ENCODE results near the gene FOXK1. TPM values are rescaled to one million over a fixed set of nuclear protein-coding genes. Genes with fewer than 3 reads are reported as not detected.
"Not testable (repeated sequence)": the region's sequence is repeated elsewhere in the genome, so short reads cannot be mapped to it uniquely, and the experiment has no call there.

FOXK1 gene
- total and polyA plus RNA-seq, 9 of the 15 experiments (the other 6 are each of a cell fraction or from before 2014, with no cell fraction given) = 0.32 to 45.5 (median 8.1) TPM

DNA sequence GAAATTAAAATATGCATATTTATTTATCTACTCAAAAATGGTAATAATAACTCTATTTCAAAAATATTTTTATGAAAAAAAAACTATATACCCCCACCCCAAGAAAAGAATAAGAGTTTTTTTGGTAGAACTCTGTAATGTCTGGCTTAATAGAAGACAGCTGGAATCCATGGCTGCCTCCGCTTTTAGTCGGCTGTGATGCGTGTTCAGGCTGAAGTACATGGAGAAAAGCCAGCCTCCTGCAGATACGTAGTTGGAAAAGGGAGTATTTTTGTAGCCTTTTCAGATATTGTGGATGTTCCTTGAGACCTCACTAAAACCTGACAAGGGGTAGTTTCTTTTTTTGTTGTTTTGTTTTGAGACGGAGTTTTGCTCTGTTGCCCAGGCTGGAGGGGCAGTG lies 10.0 kb downstream of the FOXK1 start (continued):
- TF ChIP-seq, protein P1, sequence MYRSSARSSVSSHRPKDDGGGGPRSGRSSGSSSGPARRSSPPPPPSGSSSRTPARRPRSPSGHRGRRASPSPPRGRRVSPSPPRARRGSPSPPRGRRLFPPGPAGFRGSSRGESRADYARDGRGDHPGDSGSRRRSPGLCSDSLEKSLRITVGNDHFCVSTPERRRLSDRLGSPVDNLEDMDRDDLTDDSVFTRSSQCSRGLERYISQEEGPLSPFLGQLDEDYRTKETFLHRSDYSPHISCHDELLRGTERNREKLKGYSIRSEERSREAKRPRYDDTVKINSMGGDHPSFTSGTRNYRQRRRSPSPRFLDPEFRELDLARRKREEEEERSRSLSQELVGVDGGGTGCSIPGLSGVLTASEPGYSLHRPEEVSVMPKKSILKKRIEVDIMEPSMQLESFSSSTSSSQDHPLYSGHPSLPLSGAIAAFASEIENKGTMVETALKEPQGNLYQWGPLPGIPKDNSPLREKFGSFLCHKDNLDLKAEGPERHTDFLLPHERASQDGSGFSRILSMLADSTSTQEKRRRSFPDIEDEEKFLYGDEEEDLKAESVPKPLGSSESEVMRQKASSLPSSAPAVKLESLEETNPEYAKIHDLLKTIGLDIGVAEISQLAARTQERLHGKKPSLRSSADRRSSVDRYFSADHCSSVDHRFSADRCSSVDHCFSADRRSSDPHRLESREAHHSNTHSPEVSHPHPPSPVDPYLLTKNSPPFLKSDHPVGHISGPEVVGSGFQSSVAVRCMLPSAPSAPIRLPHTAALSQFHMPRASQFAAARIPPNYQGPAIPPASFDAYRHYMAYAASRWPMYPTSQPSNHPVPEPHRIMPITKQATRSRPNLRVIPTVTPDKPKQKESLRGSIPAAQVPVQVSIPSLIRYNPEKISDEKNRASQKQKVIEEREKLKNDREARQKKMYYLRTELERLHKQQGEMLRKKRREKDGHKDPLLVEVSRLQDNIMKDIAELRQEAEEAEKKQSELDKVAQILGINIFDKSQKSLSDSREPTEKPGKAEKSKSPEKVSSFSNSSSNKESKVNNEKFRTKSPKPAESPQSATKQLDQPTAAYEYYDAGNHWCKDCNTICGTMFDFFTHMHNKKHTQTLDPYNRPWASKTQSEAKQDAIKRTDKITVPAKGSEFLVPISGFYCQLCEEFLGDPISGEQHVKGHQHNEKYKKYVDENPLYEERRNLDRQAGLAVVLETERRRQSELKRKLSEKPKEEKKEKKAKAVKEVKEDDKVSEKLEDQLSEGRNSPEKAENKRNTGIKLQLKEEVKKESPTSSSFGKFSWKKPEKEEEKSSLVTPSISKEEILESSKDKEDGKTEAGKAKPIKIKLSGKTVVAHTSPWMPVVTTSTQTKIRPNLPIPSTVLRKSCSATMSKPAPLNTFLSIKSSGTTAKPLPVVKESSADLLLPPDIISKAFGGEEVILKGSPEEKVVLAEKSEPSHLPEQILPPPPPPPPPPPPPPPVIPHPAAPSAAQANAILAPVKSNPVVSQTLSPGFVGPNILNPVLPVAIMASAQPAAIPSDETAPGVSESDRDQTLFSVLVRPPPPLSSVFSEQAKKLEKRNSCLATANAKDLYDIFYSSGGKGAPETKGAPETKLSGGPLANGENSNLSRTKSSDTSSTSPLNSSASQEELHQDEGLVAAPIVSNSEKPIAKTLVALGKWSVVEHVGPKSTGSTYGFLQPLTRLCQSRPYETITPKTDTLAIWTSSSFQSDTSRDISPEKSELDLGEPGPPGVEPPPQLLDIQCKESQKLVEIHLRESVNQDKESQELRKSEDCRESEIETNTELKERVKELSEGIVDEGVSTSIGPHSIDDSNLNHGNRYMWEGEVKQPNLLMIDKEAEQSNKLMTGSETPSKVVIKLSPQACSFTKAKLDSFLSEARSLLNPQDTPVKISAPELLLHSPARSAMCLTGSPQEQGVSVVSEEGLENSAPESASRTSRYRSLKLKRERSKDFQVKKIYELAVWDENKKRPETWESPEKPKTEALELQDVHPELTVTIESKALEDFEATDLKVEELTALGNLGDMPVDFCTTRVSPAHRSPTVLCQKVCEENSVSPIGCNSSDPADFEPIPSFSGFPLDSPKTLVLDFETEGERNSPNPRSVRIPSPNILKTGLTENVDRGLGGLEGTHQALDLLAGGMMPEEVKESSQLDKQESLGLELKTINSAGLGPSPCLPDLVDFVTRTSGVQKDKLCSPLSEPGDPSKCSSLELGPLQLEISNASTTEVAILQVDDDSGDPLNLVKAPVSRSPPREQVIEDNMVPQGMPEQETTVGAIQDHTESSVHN (IDR thresholded peaks at IDR 0.05; ENCODE audit: borderline replicate concordance in 1 of 2, low read depth in 1 of 2) = no peak
- no peak for TF ChIP-seq CHD2 (IDR thresholded peaks at IDR 0.05; ENCODE audit: low read depth, low read length)
- TF ChIP-seq FOXJ2 (tag; IDR thresholded peaks at IDR 0.05) = no peak
- TF ChIP-seq, protein P2, sequence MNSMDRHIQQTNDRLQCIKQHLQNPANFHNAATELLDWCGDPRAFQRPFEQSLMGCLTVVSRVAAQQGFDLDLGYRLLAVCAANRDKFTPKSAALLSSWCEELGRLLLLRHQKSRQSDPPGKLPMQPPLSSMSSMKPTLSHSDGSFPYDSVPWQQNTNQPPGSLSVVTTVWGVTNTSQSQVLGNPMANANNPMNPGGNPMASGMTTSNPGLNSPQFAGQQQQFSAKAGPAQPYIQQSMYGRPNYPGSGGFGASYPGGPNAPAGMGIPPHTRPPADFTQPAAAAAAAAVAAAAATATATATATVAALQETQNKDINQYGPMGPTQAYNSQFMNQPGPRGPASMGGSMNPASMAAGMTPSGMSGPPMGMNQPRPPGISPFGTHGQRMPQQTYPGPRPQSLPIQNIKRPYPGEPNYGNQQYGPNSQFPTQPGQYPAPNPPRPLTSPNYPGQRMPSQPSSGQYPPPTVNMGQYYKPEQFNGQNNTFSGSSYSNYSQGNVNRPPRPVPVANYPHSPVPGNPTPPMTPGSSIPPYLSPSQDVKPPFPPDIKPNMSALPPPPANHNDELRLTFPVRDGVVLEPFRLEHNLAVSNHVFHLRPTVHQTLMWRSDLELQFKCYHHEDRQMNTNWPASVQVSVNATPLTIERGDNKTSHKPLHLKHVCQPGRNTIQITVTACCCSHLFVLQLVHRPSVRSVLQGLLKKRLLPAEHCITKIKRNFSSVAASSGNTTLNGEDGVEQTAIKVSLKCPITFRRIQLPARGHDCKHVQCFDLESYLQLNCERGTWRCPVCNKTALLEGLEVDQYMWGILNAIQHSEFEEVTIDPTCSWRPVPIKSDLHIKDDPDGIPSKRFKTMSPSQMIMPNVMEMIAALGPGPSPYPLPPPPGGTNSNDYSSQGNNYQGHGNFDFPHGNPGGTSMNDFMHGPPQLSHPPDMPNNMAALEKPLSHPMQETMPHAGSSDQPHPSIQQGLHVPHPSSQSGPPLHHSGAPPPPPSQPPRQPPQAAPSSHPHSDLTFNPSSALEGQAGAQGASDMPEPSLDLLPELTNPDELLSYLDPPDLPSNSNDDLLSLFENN (IDR thresholded peaks at IDR 0.05; ENCODE audit: low read depth in 2 of 2, low read length in 2 of 2) = no peak
- no peak for TF ChIP-seq HNRNPL (IDR thresholded peaks at IDR 0.05; ENCODE audit: low read depth, low read length)
- TF ChIP-seq ZNF134 (CRISPR knock-in tag; conservative IDR thresholded peaks at IDR 0.05) = no peak
- TF ChIP-seq KLF6 (CRISPR knock-in tag; IDR thresholded peaks at IDR 0.05; ENCODE audit: borderline replicate concordance) = no peak
- TF ChIP-seq HDAC6 (IDR thresholded peaks at IDR 0.05; ENCODE audit: low read depth, low read length) = no peak
- no peak for TF ChIP-seq NCOR1 (IDR thresholded peaks at IDR 0.05)

DNA sequence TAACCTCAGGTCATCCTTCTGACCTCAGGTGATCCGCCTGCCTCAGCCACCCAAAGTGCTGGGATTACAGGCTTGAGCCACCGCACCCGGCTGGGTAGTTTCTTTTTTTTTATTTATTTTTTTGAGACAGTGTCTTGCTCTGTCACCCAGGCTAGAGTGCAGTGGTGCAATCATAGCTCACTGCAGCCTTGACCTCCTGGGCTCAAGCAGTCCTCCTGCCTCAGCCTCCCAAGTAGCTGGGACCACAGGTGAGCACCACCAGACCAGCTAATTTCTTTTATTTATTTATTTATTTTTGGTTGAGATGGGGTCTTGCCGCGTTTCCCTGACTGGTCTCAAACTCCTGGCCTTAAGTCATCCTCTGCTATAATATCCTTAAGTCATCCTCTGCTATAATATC lies 10.5 kb downstream of the FOXK1 start:
- peaks cover 89% of the 10 kb centered on the region for H3K79me2 ChIP-seq (ENCODE audit: control insufficient read depth, insufficient read depth, low read length)
- FAIRE-seq; CTCF ChIA-PET (ENCODE audit: low intra/inter-chr PET ratio); H3K9ac ChIP-seq (ENCODE audit: insufficient read depth in 1 of 2, low read depth in 2 of 2, low read length in 2 of 2); DNase-seq (ENCODE audit: extremely low read depth in 1 of 4, low spot score in 3 of 4); H3K4me2 ChIP-seq (ENCODE audit: insufficient read depth, low read length); ATAC-seq; H2AFZ ChIP-seq (ENCODE audit: low read depth, low read length); H3K9me3 ChIP-seq (replicated peaks; ENCODE audit: control insufficient read depth, insufficient read depth, low read depth, low read length); H3K9me1 ChIP-seq (ENCODE audit: control insufficient read depth, insufficient read depth, low read length); H3K27ac ChIP-seq (ENCODE audit: extremely low read depth, low read depth, low read length); H3K4me3 ChIP-seq; BruUV-seq (replicated peaks); H3K27me3 ChIP-seq (ENCODE audit: control insufficient read depth in 2 of 2, insufficient read depth in 2 of 2, low read length in 2 of 2); H3K4me1 ChIP-seq (replicated peaks in 1 of 2; ENCODE audit: control insufficient read depth in 2 of 2, insufficient read depth in 2 of 2, low read length in 2 of 2); in situ Hi-C loops (cut with MboI); intact Hi-C loops (cut with micrococcal nuclease): not testable (repeated sequence)
- H4K20me1 ChIP-seq (replicated peaks; ENCODE audit: control insufficient read depth, insufficient read depth, low read length) = peaks cover 55% of the 10 kb centered on the region
- 79% methylated on average over 5 of the region's 5 CpGs for WGBS (ENCODE audit: insufficient coverage, low coverage, missing lambda C conversion rate)
- H3K36me3 ChIP-seq (ENCODE audit: control insufficient read depth, insufficient read depth, low read length) = peaks cover 11% of the 10 kb centered on the region; the same call in 2 of the 3 replicates
- POLR2A ChIA-PET = interaction anchor here (0.6 to 1.4 kb wide), 3 partner anchors 8 to 67 kb away, joined by 3 to 4 read pairs (median 4); no protein-coding TSS in a partner anchor

Measured in K562 (cell line).